Tibial nerve (tissue), 4 donors: ENCODE measurements around the gene CDH13. TPM values are rescaled to one million over a fixed set of nuclear protein-coding genes. Genes with fewer than 3 reads are reported as not detected.

ENCODE experiments used
- DNase-seq, 2 donors: peaks; one replicate each; pipeline ENCODE4 v3.0.0-alpha.2; 2019; ENCODE audit warnings: low spot score in 2 of 2
- H3K27ac ChIP-seq, 4 donors: fragments of 200-600 bp; sonication (generic) in 3 of 4; one replicate each; pipeline ENCODE4 v1.5.1; 2017 to 2019; ENCODE audit warnings: mild to moderate bottlenecking in 1 of 4
- H3K27me3 ChIP-seq, 2 donors: fragments of 200-600 bp; sonication (generic) in 1 of 2; one replicate each; pipeline versions ENCODE4 v1.5.1 to v1.6.0; 2017 to 2019
- H3K36me3 ChIP-seq, 3 donors: fragments of 200-600 bp; sonication (generic); one replicate each; pipeline ENCODE4 v1.5.1; 2018 to 2019
- H3K4me1 ChIP-seq, 4 donors: fragments of 200-600 bp; sonication (generic) in 3 of 4; one replicate each; pipeline ENCODE4 v1.5.1; 2017 to 2019
- H3K4me3 ChIP-seq, 4 donors: fragments of 200-600 bp; sonication (generic) in 3 of 4; one replicate each; pipeline ENCODE4 v1.5.1; 2017 to 2019; ENCODE audit warnings: mild to moderate bottlenecking in 1 of 4, moderate library complexity in 1 of 4
- H3K9me3 ChIP-seq, 4 donors: fragments of 200-600 bp; sonication (generic) in 3 of 4; one replicate each; pipeline ENCODE4 v1.5.1; 2017 to 2019
- EP300 ChIP-seq, 2 donors: sonication (generic); formaldehyde crosslinking; IDR thresholded peaks; one replicate each; pipeline ENCODE4 v1.6.1; 2017; ENCODE audit warnings: antibody characterized with exemption in 2 of 2, mild to moderate bottlenecking in 1 of 2
- POLR2A ChIP-seq, 2 donors: fragments of 450-650 bp; IDR thresholded peaks; one replicate each; pipeline ENCODE4 v1.6.1; 2017; ENCODE audit warnings: antibody characterized with exemption in 2 of 2, mild to moderate bottlenecking in 2 of 2, moderate library complexity in 2 of 2
- WGBS, 2 donors: methylation state at CpG; one replicate each; pipeline ENCODE4 v1.1.5; 2018; 5-methylcytosine and 5-hydroxymethylcytosine counted together
- total RNA-seq, 4 donors: library from RNA; depleted of rRNA; stranded (reverse); fragments of >200 nt; gene quantifications; one replicate each; pipeline ENCODE4 v1.1.0, GENCODE V29; 2016
- TF ChIP-seq, protein P1 (sequence below), 5 experiments: fragments of 200-600 bp in 3 of 5; fragments of 450-650 bp in 2 of 5; sonication (generic) in 3 of 5; IDR thresholded peaks; one replicate each; pipeline ENCODE4 v1.5.1; 2016 to 2019; ENCODE audit warnings: antibody characterized with exemption in 5 of 5, mild to moderate bottlenecking in 3 of 5, moderate library complexity in 2 of 5

CDH13 gene
- total RNA-seq, 4 donors from 2014 or later: 4.1 to 14.4 (median 5.8) TPM

DNA sequence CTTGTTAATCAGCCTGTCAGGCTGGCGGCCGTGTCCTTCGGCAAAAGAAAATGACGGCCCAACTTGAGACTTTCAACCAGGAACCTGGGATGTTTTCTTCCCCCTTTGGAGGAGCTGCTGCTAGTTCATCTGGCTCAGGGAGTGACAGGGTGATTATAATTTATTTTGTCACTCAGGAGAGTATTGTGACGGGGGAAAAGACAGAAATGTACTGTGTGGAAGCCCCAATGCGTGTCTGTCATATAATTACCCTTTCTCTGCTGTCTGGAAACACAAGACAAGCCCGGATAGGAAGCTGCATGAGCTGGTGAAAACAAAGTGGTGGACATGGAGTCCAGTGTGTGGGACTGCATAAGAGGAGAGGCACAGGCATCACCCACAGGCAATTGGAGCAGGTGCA is 854.8 kb downstream of the CDH13 start:
- H3K27me3 ChIP-seq: no peaks in the 10 kb centered on the region
- 59 to 64% methylated on average over 7 of the region's 7 CpGs for WGBS, 2 donors

DNA sequence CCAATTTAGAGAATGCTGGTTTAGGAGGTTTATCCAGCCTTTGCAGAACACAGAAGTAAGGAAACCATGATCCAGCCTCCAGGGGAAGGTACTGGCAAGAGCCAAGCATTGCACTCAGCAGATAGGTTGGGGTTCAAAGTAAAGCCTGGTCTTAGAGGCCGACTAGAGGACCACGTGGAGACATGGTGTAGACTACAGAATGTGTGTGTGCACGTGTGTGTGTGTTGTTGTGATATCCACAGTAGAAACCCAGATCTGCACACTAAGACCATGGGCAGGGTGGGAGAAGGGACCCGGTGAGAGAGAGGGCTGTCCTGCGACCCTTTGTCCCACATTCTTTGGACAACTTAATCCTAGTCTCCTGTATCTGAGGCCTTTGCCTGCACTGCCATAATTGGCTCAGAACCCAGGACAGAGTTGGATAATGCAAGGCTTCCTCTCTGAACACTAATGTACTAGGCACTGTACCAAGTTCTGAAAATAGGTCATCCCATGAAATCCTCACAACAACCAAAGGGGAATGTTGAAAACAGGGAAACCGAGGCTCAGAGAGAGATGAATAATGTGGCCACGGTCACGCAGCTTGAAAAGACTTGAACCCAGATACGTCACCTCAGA is 855.9 kb downstream of the CDH13 start:
- H3K36me3 ChIP-seq: no peaks in the 10 kb centered on the region
- no peaks in the 10 kb centered on the region for H3K9me3 ChIP-seq
- no peak overlapping the region for H3K4me3 ChIP-seq
- 67 to 68% methylated on average over 9 of the region's 9 CpGs for WGBS, 2 donors
- TF ChIP-seq POLR2A (IDR thresholded peaks at IDR 0.05) (no peak), EP300 (IDR thresholded peaks at IDR 0.05) (no peak)
- TF ChIP-seq, protein P1, sequence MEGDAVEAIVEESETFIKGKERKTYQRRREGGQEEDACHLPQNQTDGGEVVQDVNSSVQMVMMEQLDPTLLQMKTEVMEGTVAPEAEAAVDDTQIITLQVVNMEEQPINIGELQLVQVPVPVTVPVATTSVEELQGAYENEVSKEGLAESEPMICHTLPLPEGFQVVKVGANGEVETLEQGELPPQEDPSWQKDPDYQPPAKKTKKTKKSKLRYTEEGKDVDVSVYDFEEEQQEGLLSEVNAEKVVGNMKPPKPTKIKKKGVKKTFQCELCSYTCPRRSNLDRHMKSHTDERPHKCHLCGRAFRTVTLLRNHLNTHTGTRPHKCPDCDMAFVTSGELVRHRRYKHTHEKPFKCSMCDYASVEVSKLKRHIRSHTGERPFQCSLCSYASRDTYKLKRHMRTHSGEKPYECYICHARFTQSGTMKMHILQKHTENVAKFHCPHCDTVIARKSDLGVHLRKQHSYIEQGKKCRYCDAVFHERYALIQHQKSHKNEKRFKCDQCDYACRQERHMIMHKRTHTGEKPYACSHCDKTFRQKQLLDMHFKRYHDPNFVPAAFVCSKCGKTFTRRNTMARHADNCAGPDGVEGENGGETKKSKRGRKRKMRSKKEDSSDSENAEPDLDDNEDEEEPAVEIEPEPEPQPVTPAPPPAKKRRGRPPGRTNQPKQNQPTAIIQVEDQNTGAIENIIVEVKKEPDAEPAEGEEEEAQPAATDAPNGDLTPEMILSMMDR (IDR thresholded peaks at IDR 0.05): no peak
- DNase-seq: no peak
- H3K27ac ChIP-seq: no peak overlapping the region
- no peaks in the 10 kb centered on the region for H3K27me3 ChIP-seq
- H3K4me1 ChIP-seq: no peaks in the 10 kb centered on the region

More for the DNA sequence above, 854.8 kb downstream of the CDH13 start:
- Histone ChIP-seq H3K27ac (no peak overlapping the region), H3K36me3 (no peaks in the 10 kb centered on the region), H3K9me3 (no peaks in the 10 kb centered on the region), H3K4me1 (no peaks in the 10 kb centered on the region), H3K4me3 (no peak overlapping the region)
- no peak for TF ChIP-seq EP300 (IDR thresholded peaks at IDR 0.05)
- no peak for DNase-seq

DNA sequence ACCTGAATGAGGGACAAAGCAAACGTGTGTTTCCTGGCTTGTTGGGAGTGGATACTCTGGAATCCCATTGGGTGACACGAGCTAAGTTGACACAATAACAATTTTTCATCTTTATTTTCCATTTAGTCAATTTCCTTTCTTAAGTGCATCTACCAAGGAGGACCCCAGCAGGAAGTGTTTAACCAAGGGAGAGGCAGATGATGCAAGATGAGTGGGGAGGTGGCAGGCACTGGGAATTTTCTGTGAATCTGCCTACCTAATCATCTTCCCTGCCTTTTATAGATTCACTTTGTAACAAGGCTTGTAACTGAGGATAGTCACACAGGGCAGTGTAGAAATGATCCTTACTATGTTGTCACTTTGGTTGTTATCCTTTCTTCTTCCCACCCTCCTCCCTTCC is 863.3 kb downstream of the CDH13 start:
- no peaks in the 10 kb centered on the region for H3K4me1 ChIP-seq
- TF ChIP-seq, protein P1 (IDR thresholded peaks at IDR 0.05): no peak
- TF ChIP-seq POLR2A (IDR thresholded peaks at IDR 0.05) (no peak), EP300 (IDR thresholded peaks at IDR 0.05) (no peak)
- no peaks in the 10 kb centered on the region for H3K27me3 ChIP-seq
- no peak for DNase-seq
- 62 to 66% methylated on average over 2 of the region's 2 CpGs for WGBS, 2 donors
- no peaks in the 10 kb centered on the region for H3K36me3 ChIP-seq
- no peak overlapping the region for H3K27ac ChIP-seq
- no peaks in the 10 kb centered on the region for H3K9me3 ChIP-seq
- H3K4me3 ChIP-seq: no peak overlapping the region

DNA sequence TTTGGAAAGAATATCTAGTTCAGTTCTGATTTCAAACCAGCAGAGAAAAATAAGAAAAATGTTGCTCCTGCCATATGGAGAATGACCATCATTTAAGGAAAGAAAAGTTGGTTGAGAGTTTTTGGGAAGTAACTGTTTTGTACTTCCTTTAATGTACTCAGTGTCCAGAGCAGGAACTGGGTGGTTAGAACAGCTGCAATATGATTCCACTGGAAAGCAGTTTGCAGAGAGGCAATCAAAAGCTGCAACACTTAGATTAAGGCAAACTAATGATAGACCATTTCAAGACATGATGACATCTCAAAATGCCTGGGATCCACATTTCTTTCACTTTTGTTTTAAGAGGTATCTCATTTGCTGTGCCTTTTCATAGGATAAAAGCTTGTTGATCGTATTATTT is 867.7 kb downstream of the CDH13 start:
- Histone ChIP-seq H3K4me3 (no peak overlapping the region), H3K27me3 (no peaks in the 10 kb centered on the region), H3K27ac (no peak overlapping the region), H3K36me3 (no peaks in the 10 kb centered on the region), H3K4me1 (no peaks in the 10 kb centered on the region), H3K9me3 (no peaks in the 10 kb centered on the region)
- TF ChIP-seq EP300 (IDR thresholded peaks at IDR 0.05): no peak
- no peak for TF ChIP-seq POLR2A (IDR thresholded peaks at IDR 0.05)
- TF ChIP-seq, protein P1 (IDR thresholded peaks at IDR 0.05): no peak
- WGBS, 2 donors: 86% methylated on average over 1 of the region's 1 CpG
- DNase-seq: no peak

DNA sequence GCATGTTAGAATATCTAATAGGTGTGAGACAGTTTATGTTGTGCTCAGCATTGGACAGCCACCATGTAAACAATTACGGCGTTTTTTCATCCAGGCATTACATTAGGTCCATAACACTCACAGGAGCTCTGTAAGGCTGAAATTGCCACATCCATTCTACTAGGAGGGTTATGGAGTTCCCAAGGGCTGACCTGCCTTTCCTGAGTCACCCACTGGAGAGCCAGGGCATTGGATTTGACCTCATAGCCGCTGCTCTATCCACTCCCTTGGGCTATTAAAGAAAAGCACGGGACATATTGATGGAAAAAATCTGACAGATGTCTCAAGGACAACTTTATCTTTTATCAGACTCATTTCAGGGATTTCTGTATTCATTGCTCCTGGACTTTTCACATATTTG is 874.7 kb downstream of the CDH13 start:
- Histone ChIP-seq H3K36me3 (no peaks in the 10 kb centered on the region), H3K4me1 (no peaks in the 10 kb centered on the region), H3K27ac (no peak overlapping the region), H3K27me3 (no peaks in the 10 kb centered on the region), H3K9me3 (no peaks in the 10 kb centered on the region), H3K4me3 (no peak overlapping the region)
- no peak for DNase-seq
- TF ChIP-seq, protein P1 (IDR thresholded peaks at IDR 0.05): no peak
- TF ChIP-seq POLR2A (IDR thresholded peaks at IDR 0.05) (no peak), EP300 (IDR thresholded peaks at IDR 0.05) (no peak)
- WGBS, 2 donors: 83 to 89% methylated on average over 4 of the region's 4 CpGs

DNA sequence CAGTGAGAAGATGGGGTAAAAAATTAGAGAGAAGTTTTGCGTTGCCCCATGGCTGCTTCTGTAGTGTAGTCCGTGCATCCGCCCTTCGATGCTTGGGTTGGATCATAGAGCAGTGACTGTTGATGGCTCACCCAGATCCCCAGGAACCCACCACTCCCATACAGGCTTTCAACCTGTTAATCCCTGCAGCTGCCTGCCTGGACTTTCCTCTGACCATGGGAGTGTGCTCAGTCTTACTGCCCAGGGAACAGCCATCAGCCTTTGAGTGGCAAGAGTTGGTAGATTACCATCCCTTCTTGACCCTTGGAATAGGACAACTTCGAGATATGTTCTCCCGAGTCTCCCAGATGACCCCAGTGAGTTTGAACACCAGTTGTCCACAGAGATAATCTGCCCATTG is 881.5 kb downstream of the CDH13 start:
- Histone ChIP-seq H3K9me3 (no peaks in the 10 kb centered on the region), H3K4me3 (no peak overlapping the region), H3K27ac (no peak overlapping the region), H3K27me3 (no peaks in the 10 kb centered on the region), H3K4me1 (no peaks in the 10 kb centered on the region), H3K36me3 (no peaks in the 10 kb centered on the region)
- no peak for DNase-seq
- 89 to 96% methylated on average over 6 of the region's 6 CpGs for WGBS, 2 donors
- no peak for TF ChIP-seq EP300 (IDR thresholded peaks at IDR 0.05)
- no peak for TF ChIP-seq POLR2A (IDR thresholded peaks at IDR 0.05)
- TF ChIP-seq, protein P1 (IDR thresholded peaks at IDR 0.05): no peak
